ENCODE data around the gene KRT9.

KRT9 gene

GRCh38 chr17:41556931-41557330 lies 14.9 kb downstream of the KRT9 start:
- Histone ChIP-seq H3K9me2 (replicated peaks; ENCODE audit: low read depth, low read length) (no peaks in the 10 kb centered on the region), H3K9me3 (ENCODE audit: insufficient read depth, low read depth, low read length) (no peaks in the 10 kb centered on the region), H3K36me3 (ENCODE audit: insufficient read depth, low read length) (no peaks in the 10 kb centered on the region), H3K79me2 (ENCODE audit: insufficient read depth, low read length) (no peaks in the 10 kb centered on the region), H3F3A (ENCODE audit: low read depth) (no peaks in the 10 kb centered on the region), H3K27me3 (ENCODE audit: insufficient read depth, low read length, poor library complexity, severe bottlenecking) (peaks cover 6% of the 10 kb centered on the region), H3K9ac (ENCODE audit: low read depth, low read length, poor library complexity, severe bottlenecking) (no peak overlapping the region), H2AFZ (ENCODE audit: low read length) (no peak overlapping the region), H4K20me1 (ENCODE audit: insufficient read depth, low read length, poor library complexity, severe bottlenecking) (no peaks in the 10 kb centered on the region), H3K4me2 (ENCODE audit: low read depth, low read length, poor library complexity, severe bottlenecking) (no peak overlapping the region), H3K4me1 (ENCODE audit: insufficient read depth, low read length, poor library complexity, severe bottlenecking) (no peaks in the 10 kb centered on the region), H3K4me3 (ENCODE audit: low read length, poor library complexity, severe bottlenecking) (no peak overlapping the region)
- TF ChIP-seq EZH2phosphoT487 (IDR thresholded peaks at IDR 0.05; ENCODE audit: borderline replicate concordance): no peak
- no peak for TF ChIP-seq CTCF (conservative IDR thresholded peaks at IDR 0.05; ENCODE audit: low read length)

GRCh38 chr17:41556306-41556705 lies 15.6 kb downstream of the KRT9 start:
- no peaks in the 10 kb centered on the region for H3K9me3 ChIP-seq (ENCODE audit: insufficient read depth, low read depth, low read length)
- H3K4me1 ChIP-seq (ENCODE audit: insufficient read depth, low read length, poor library complexity, severe bottlenecking): no peaks in the 10 kb centered on the region
- no peaks in the 10 kb centered on the region for H3F3A ChIP-seq (ENCODE audit: low read depth)
- no peak for TF ChIP-seq EZH2phosphoT487 (IDR thresholded peaks at IDR 0.05; ENCODE audit: borderline replicate concordance)
- no peak overlapping the region for H3K4me2 ChIP-seq (ENCODE audit: low read depth, low read length, poor library complexity, severe bottlenecking)
- H3K27me3 ChIP-seq (ENCODE audit: insufficient read depth, low read length, poor library complexity, severe bottlenecking): peaks cover 6% of the 10 kb centered on the region
- no peaks in the 10 kb centered on the region for H4K20me1 ChIP-seq (ENCODE audit: insufficient read depth, low read length, poor library complexity, severe bottlenecking)
- no peaks in the 10 kb centered on the region for H3K9me2 ChIP-seq (replicated peaks; ENCODE audit: low read depth, low read length)
- H3K79me2 ChIP-seq (ENCODE audit: insufficient read depth, low read length): no peaks in the 10 kb centered on the region
- no peaks in the 10 kb centered on the region for H3K36me3 ChIP-seq (ENCODE audit: insufficient read depth, low read length)
- no peak overlapping the region for H3K4me3 ChIP-seq (ENCODE audit: low read length, poor library complexity, severe bottlenecking)
- no peak overlapping the region for H2AFZ ChIP-seq (ENCODE audit: low read length)
- H3K9ac ChIP-seq (ENCODE audit: low read depth, low read length, poor library complexity, severe bottlenecking): no peak overlapping the region

GRCh38 chr17:41555105-41555887 lies 16.6 kb downstream of the KRT9 start:
- TF ChIP-seq CTCF (conservative IDR thresholded peaks at IDR 0.05; ENCODE audit: low read length) (no peak), EZH2phosphoT487 (IDR thresholded peaks at IDR 0.05; ENCODE audit: borderline replicate concordance) (no peak)
- Histone ChIP-seq H3K9me3 (ENCODE audit: insufficient read depth, low read depth, low read length) (no peaks in the 10 kb centered on the region), H3K79me2 (ENCODE audit: insufficient read depth, low read length) (no peaks in the 10 kb centered on the region), H3F3A (ENCODE audit: low read depth) (no peaks in the 10 kb centered on the region), H3K9ac (ENCODE audit: low read depth, low read length, poor library complexity, severe bottlenecking) (no peak overlapping the region), H3K4me3 (ENCODE audit: low read length, poor library complexity, severe bottlenecking) (no peak overlapping the region), H3K36me3 (ENCODE audit: insufficient read depth, low read length) (no peaks in the 10 kb centered on the region), H3K4me1 (ENCODE audit: insufficient read depth, low read length, poor library complexity, severe bottlenecking) (no peaks in the 10 kb centered on the region), H3K9me2 (replicated peaks; ENCODE audit: low read depth, low read length) (no peaks in the 10 kb centered on the region), H2AFZ (ENCODE audit: low read length) (no peak overlapping the region), H3K27me3 (ENCODE audit: insufficient read depth, low read length, poor library complexity, severe bottlenecking) (peaks cover 6% of the 10 kb centered on the region), H4K20me1 (ENCODE audit: insufficient read depth, low read length, poor library complexity, severe bottlenecking) (no peaks in the 10 kb centered on the region), H3K4me2 (ENCODE audit: low read depth, low read length, poor library complexity, severe bottlenecking) (no peak overlapping the region)
